HG03469 (cell line): ENCODE data around the gene ECI1.
A peak's percentile ranks its signal among the peaks of the same experiment; 100 is the strongest.
"Not testable (repeated sequence)": the region's sequence is repeated elsewhere in the genome, so short reads cannot be mapped to it uniquely, and the experiment has no call there.

Experiments
- ATAC-seq: cut with Tn5 transposase; IDR thresholded peaks from one replicate; pipeline ENCODE4 v1.9.1; 2021; ENCODE audit warnings: mild to moderate bottlenecking, moderate library complexity, moderate number of reproducible peaks; ENCODE audit not compliant: unreplicated experiment

ECI1 gene

DNA sequence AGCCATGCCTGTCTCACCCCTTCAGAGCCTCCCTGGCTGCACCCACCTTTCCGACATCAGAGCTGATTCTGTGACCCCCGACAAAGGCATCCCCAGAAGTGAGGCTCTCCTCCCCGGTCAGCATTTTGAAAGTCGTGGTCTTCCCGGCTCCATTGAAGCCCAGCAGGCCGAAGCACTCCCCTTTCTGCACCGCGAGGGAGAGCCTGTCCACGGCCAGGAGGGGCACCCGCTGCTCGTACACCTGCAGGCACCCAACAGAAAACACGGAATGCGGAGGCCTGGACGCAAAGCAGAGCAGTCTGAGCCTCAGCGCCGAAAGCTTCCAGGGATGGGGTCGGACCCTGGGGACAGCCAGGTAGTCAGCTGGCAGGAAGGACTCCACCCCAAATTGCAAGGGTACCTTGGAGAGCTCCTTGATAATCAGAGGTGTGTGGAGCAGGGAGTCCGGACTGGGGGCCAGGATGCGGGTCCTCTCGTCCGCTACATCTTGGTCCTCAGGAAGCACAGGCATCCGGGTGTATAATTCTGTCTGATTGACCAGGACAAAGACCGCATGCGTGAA is 29.7 kb upstream of the ECI1 start:
- ATAC-seq, result no peak

DNA sequence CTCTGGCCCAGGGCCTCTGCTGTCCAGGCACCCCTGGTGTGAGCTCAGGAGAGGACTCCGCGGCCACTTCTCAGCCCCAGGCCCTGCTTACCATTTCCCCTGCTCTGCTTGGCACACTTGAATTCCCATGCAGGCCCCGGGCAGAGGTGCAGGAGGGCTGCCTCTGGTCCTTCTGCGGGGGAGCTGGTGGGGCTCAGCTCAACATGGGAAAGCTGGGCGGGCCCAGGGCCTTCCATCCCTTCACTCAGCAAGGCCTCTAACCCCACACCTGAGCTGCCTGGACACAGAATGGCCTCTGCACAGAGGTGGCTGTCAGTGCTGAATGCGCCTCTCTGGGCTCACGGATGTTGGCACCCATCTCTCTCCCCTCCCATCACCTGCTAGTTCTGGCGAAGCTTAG is 29.1 kb upstream of the ECI1 start:
- no peak for ATAC-seq

DNA sequence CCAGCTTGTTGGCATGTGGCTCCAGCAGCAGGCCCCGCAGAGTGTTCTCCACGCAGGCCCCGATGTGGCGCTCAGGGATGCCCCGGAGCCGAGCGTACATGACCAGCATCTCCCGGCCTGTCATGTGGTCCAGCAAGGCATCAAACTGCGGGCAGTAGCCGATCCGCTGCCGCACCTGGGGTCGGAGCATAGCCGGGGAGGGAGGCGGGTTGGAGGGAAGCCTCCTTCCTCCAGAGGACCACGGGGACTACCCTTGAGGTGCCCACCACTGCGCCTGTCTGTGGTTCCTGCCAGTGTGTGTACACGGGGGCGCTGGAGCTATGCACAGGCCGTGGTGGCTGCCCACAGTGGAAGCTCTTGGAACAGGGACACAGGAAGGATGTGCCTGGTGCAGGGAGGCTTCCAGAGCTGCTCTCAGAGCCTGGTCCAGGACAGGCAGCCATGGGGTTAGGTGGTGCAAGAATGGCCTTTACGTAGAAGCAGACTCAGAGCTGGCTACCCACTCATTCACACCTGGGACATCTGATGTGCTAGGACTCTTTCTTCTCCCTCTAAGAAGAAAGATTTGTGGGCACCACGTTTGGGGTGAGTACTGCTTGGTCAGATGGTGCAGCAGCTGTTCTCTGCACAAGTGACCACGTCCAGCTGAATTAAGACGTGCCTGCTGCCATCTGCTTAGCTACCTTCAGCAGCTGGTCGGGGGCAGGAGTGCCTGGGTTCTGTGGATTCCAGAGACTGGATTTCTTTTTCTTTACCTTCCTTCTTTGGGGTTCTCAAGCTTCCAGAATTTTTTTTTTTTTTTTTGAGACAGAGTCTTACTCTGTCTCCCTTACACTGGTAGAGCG is 27.8 kb upstream of the ECI1 start:
- ATAC-seq, result no peak

DNA sequence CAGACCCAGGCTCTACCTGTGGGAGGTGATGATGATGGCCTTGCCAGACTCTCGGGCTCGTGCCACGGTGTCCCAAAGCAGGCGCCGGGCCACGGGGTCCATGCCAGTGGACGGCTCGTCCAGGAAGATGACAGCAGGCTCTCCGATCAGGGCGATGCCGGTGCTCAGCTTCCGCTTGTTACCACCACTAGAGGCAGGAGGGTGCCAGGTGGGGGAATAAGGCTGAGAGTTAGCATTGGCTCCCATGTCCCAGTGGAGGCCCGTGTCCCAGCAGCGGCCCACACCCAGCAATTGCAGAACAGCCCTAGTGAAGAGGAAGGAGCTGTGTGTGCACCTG is 26.9 kb upstream of the ECI1 start:
- ATAC-seq, result no peak

DNA sequence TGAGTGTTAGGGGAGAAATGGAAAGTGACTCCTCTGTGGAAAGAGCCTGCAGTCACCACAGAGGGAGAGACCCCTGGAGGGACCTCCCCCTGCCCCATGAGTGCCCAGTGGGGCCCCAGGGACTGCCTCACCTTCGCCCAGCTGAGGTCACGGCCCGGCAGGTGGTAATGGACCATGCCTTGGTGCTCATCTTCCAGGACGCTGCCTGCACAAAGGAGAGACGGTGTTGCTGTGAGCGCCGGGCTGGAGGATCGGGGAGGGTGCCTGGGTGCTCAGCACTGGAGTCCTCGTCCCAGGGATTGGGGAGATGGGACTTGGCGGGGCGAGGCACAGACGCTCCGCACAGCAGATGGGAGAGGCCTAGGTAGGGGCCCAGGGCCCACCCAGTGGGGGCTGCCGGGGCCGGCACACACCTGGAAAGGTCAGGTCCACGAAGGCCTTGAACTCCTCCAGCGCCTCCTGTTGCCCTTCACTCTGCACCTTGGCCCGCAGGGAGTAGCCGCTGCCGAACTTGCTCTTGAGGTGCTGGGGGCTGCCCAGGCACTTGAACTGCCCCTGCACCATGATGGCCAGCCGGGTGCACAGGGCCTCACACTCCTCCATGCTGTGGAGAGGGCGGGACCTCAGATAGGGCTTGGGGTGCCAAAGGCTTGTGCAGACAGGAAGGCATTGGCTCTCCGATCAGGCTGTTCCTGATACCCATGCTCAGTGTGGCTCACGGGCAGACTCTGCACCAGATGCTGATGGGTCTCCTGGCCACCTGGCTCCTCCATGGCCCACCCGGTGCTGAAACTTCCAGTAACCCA is 26.3 kb upstream of the ECI1 start:
- ATAC-seq, result no peak

DNA sequence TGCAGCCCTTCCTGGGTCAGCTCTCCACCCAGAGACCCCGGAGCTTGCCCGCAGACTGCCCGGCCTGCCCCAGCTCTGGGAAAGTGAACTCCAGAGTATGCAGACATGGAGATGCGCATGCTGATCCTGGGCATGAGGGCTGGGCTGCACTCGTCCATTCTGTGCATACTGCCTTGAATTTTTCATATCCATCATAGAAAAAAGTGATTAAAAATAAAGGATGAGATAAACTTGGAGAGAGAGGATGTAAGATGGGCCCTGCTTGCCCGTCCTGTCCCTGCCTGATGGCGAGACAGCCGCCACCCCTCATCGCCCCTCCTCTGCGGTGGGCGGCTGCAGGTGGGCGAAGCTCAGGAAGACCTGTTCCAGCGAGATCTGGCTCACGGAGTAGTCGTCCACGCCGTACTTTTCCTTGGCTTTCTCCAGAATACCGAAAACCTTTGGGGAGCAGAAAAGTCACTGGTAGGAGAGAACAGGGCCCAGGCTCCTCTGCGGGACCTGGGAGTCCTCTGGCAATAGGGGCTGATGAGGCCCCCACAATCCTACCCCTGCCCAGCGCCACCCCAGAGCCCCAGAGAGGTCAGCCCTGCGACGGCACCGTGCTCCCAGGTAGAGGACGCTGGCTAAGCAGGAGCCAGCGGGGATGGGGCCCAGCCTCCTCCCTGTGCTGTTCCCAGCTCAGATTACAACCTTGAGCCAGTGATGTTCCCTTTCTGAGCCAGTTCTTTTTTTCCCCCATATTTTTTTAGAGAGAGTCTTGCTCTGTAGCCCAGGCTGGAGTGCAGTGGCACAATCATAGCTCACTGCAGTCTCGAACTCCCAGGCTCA is 25.2 kb upstream of the ECI1 start:
- no peak for ATAC-seq

DNA sequence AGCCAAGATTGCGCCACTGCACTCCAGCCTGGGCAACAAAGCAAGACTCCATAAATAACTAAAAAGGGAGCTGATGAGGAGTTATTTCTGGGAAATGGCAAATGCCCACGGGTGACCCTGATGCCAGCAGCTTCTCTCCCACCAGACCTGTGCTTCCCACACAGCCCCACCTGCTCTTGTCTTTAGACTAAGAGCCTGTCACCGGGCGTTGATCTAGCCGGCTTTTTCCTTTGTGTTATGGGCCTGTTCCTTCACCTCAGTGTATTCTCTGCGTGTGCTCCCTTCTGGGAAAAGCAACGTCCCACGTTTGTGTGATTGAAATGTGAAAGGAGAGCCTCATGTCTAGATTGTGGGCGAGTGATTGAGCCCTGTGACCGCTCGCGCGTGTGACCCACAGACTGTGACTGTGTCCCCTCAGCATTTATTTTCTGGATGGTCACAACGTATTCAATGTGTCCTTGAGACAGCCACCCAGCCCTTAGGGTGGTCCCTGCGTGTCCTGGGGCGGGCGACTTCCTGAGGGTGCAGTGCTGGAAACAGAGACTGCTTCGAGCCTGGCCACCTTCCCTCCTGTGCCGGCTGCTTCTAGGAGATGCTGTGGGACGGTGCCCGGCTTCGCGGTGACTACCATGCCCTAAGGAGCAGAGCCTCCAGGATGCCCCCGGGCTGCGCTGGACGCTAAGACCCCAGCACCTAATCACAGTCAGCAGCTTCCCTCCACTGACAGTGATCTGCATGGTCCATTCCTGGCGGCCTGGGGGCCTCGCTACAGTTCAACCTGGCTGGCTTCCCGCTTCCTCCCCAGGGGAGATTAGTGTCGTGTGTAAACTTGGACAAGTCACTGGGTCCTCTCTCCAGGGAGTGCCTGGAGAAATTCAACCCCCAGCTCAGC is 24.3 kb upstream of the ECI1 start:
- no peak for ATAC-seq

DNA sequence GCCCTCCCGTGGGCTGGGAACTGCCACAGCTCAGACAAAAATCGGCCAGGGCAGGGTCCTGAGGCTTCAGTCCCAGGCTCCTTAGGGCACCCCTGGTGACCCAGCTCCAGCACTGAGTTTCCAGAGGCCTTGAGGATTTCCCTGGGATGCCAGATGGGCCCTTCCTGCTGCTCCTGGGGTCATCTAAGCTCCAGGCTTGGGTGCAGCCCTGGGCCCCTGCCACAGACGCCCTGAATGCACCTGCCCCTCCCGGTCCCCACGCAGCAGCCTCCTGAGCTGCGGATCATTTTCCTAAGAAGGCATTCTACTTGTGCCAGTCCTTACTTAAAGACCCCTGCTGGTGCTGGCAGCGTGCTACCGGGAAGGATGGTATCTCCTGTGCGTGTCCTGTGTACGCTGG is 22.5 kb upstream of the ECI1 start:
- no peak for ATAC-seq

DNA sequence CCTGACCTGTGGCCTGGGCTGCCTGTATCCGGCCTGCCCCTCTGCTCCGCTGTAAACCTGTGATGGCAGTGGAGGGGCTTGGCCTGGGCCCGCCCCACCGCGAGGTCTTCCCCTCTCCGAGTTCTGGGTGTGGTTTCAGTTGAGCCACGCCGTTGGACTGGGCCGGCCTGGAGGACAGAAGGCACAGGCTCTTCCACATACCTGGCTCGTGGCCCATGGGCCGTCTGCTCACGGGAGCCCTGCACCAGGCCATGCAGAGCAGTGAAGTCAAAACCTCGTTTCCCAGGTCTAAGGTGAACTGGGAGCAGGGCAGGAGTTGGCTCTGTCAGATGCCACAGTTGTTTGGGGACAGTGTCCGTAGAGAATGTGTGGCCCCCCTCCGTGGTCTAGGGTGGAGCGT is 22.1 kb upstream of the ECI1 start:
- no peak for ATAC-seq

DNA sequence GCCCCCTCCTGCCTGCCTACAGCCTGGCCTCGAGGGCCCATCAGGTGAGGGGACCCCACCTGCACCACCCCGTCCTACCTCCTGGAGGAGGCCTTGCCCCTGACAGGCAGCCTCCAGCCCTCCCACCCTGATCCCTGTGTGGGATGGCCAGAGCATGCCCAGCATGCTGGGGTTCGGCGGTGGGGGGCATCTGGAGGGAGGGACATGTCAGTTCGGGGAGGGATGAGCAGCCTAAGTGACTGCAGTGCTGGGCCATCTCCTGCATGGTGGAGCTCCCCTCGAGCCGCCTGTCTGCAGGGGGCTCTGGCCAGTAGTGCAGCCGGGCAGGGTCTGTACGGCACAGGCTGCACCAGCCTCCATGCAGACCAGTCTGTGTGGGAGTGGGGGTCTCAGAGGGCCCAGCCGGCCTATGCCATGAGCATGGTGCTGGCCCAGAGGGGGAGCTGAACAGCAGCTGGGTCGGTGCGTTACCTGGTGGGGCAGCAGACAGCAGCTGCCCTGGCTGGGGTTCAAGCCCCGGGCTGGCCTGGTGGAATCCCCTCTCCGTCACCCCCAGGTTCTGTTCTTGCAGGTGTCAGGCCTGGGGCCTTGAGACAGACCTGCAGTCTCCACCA is 20.6 kb upstream of the ECI1 start:
- ATAC-seq, result no peak

DNA sequence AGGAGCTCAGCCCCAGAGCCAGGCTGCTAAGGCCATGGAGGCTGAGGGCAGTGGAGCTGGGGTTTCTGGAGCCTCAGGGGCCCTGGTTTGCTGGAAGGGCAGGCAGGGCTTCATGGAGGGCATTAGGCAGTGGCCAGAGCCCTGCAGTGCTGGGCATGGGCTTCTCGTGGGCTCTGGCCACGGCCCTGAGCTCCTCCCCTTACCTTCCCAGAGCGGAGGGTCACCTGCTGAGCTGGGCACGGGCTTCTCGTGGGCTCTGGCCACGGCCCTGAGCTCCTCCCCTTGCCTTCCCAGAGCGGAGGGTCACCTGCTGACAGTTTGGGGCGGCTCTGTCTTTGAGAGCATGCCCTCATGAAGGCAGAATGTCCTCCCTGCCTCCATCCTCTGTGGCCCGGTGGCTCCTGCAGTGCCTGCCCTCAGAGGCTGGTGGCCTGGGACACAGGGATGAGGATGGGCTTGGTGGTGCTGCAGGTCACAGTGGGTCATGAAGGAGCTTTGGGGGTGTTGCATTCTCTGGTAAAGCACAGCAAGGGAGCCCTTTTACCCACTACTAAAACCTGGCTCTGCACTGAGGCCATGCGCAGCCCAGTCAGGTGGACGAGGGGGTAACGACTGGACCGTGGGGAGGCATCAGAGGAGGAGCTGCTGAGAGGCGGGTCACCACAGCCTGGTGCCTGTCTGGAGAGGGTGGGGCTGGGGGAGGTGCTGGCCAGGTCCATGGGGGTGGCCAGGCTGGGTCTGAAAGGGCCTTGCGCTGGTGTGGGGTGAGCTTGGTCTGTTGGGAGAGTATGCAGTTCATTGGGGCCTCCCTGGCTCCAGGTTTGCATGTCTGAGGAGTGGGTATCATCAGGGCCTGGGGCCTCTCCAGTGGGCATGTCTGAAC is 19.4 kb upstream of the ECI1 start:
- ATAC-seq, result no peak

DNA sequence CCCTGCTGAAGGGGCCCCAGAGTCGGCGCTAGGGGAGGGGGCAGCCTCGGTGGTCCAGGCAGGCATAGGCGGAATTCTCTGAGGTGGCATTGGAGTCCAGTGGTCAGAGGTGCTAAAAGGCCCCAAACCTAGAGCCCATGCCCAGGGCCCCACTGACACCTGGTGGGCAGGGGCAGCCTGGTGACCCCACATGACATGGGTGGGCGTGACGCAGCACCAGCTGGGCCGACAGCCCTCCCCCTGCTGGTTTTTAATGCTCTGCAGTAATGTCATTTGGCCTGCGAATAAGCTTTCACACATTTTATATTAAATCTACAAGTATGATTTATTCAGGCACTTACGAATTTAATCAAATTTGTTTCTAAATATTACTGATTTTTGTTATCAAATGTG is 18.7 kb upstream of the ECI1 start:
- ATAC-seq, result no peak

DNA sequence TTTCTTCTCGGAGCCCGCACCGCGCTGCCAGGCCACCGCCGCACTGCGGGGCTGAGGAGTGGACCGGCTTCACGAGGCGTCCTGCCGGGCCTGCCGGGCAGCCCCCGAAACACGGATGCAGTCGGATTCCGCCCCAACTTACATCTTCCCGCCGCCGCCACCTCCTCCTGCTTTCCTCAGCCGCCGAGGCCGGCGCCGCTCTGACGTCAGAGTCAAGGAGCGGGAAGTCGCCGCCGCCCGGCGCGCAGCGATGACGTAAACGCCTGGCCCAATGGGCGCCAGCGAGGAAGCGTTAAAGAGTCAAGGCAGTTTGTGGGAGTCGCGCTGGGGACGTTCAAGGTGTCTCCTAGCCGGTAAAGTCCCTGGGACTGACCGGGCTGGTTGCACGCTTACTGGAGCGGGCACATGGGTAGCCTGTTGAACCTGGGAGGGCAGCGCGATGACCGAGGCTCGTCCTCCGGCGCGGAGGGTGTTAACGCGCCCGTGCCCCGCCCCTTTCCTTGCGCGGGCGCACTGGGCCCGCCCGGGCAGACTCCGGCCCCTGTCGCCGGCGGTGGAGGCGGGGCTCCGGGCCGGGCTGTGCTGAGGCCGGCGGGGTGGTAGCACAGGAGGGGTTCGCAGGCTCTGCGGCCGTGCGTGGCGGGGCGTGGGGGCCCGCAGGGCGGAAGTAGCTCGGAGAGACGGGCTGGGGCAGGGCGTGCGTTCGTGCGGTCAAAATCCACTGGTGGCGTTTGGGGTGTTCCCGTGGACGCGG is 16.7 kb upstream of the ECI1 start, which contains the start of gene RNPS1:
Gene RNPS1 (minus strand): TSS at position 214 of the 754 bp plus-strand sequence. CDS start 3,483 bp downstream, outside the sequence.
- peak; percentile 46 for ATAC-seq

DNA sequence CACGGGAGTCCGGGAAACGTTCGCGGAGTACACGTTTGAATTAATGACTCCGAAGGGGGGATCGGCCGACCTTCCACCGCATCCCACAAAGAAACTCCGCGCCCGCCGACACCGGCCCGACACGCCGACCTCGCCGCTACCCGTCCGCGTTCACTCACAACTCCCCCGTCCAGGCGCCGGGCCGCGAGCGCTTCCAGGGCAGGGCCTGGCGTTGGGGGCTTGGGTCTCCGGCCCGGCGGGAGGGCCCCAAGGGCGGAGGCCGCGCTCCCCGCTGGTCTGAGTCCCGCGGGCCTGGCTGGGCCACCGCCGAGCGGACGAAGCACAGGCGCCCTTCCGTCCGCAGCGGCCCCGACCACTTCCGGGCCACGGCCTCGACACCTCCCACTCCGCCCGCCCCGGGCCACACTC is 16.1 kb upstream of the ECI1 start:
- ATAC-seq, result peak; percentile 27

DNA sequence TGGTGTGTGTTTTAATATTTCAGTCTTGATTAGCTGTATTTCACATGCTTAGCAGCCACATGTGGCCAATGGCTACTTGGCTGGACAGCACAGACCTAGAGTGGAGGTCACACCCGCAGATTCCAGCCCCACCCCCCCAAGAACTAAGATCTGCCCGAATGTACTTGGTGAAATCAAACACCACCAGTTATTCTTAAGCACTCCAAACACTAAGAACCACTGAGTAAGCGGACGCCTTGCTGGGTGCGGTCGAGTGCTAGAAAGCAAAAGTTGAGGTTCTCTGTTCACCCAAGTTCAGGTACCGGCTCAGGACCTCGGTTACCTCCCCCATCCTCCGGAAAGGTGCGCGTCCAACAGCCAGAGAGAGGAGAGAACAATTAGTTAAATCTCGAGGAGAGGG is 15.5 kb upstream of the ECI1 start:
- ATAC-seq, result not testable (repeated sequence)

DNA sequence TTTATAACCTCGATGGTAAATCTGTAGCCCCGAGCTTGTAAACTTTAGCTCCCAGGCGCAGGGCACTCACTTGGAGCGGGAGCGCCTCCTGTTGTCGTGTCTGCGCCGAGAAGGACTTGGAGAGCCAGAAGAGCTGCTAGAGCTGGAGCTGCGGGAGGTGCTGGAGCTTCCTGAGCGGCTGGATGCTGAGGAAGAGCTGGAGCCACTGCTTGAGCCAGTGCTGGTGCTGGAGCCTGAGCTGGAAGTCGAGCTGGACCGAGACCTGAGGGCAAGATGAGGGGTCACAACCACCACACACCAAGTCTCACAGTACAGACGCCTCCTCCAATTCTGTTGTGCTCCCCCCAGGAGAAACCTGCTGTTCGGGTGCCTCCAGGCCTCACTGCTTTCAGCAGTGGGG is 11.6 kb upstream of the ECI1 start:
- not testable (repeated sequence) for ATAC-seq

DNA sequence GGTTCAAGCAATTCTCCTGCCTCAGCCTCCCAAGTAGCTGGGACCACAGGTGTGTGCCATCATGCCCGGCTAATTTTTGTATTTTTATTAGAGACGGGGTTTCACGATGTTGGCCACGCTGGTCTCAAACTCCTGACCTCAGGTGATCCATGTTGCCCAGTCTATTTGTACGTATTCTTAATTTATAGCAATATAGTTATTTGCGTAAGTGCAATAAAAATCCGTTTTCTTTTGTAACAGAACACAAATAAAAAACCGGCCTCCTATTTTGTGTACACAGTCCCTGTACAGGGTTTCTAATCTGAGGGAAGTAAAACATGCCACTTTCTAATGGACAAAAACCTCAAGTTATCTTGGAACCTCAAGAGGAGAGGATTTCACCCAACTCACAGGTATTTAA is 8.9 kb upstream of the ECI1 start:
- no peak for ATAC-seq

DNA sequence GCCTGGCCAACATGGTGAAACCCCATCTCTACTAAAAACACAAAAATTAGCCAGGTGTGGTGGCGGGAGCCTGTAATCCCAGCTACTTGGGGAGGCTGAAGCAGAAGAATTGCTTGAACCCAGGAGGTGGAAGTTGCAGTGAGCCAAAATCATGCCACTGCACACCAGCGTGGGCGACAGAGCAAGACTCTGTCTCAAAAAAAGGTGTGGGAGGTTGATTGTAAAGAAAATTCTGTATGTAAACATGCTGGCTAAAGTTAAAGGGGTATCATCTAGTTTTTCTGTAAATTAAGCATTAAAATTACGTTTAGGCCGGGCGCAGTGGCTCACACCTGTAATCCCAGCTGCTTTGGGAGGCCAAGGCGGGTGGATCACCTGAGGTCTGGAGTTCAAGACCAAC is 7.1 kb upstream of the ECI1 start:
- ATAC-seq, result not testable (repeated sequence)
